Small intestine (tissue), 7 donors: ENCODE results near the gene IMPG1. TPM values are rescaled to one million over a fixed set of nuclear protein-coding genes. Genes with fewer than 3 reads are reported as not detected.
"Not testable (repeated sequence)": the region's sequence is repeated elsewhere in the genome, so short reads cannot be mapped to it uniquely, and the experiment has no call there.

Experiments used
- DNase-seq, 2 donors: peaks; one replicate each; pipeline versions ENCODE4 v3.0.0 to v3.0.0-alpha.2; 2013
- FAIRE-seq: peaks from 2 replicates; lab custom pipeline; 2012; peaks lifted over from hg19 to GRCh38; lab: Jason Lieb, UNC
- H3K27ac ChIP-seq, 3 donors: one replicate each; pipeline ENCODE4 v1.5.1; 2013; ENCODE audit warnings: low read length in 2 of 3, mild to moderate bottlenecking in 2 of 3, control low read depth in 1 of 3, inconsistent platforms in 1 of 3, low read depth in 1 of 3, moderate library complexity in 1 of 3
- H3K27me3 ChIP-seq, 3 donors: one replicate each; pipeline ENCODE4 v1.6.1; 2013; ENCODE audit warnings: low read length in 3 of 3, inconsistent platforms in 1 of 3; ENCODE audit not compliant: control insufficient read depth in 3 of 3, insufficient read depth in 3 of 3
- H3K36me3 ChIP-seq, 3 donors: one replicate each; pipeline ENCODE4 v1.6.1; 2013; ENCODE audit warnings: low read length in 3 of 3, inconsistent platforms in 1 of 3, low read depth in 1 of 3, mild to moderate bottlenecking in 1 of 3, moderate library complexity in 1 of 3; ENCODE audit not compliant: control insufficient read depth in 3 of 3, insufficient read depth in 2 of 3
- H3K4me1 ChIP-seq, 3 donors: one replicate each; pipeline ENCODE4 v1.6.1; 2013; ENCODE audit warnings: low read length in 2 of 3, inconsistent platforms in 1 of 3, low read depth in 1 of 3, mild to moderate bottlenecking in 1 of 3, moderate library complexity in 1 of 3; ENCODE audit not compliant: control insufficient read depth in 3 of 3, insufficient read depth in 2 of 3
- H3K4me3 ChIP-seq, 3 donors: one replicate each; pipeline ENCODE4 v1.5.1; 2013; ENCODE audit warnings: low read length in 3 of 3, control low read depth in 1 of 3, inconsistent platforms in 1 of 3, low read depth in 1 of 3, mild to moderate bottlenecking in 1 of 3, moderate library complexity in 1 of 3
- H3K9me3 ChIP-seq, 2 donors: one replicate each; pipeline ENCODE4 v1.6.1; 2013; ENCODE audit warnings: low read depth in 1 of 2, low read length in 1 of 2; ENCODE audit not compliant: control insufficient read depth in 2 of 2, insufficient read depth in 1 of 2
- WGBS, 3 donors: extraction: QIAGEN DNeasy Blood & Tissue Kit; methylation state at CpG; one replicate each; pipeline ENCODE4 v1.1.7; 2013; 5-methylcytosine and 5-hydroxymethylcytosine counted together
- polyA plus RNA-seq, 4 donors: library from polyadenylated mRNA; stranded (reverse) in 3 of 4; unstranded in 1 of 4; fragments of 200-250 nt in 3 of 4; fragments of 120-200 nt in 1 of 4; gene quantifications; one replicate each; pipeline versions ENCODE4 v1.2.1 to v1.2.3, GENCODE V29; 2013
- donor health status: healthy with polysubstance abuse.
- donor health status: control.
- donor health status: control.
- donor health status: Bipolar disorder and iron deficiency.
- donor health status: healthy.

Gene IMPG1
- polyA plus RNA-seq, 4 donors = 2.3 TPM; not detected in 3

- no peak overlapping the region for H3K4me3 ChIP-seq
- WGBS, 3 donors = 77 to 87% (median 86%) methylated on average over 11 of the region's 11 CpGs
- H3K27ac ChIP-seq = no peak overlapping the region
- H3K9me3 ChIP-seq = no peaks in the 10 kb centered on the region
- DNase-seq = no peak
- H3K4me1 ChIP-seq = peaks cover 0 to 6% (median 2%) of the 10 kb centered on the region in 3 donors
- FAIRE-seq = no peak
- no peaks in the 10 kb centered on the region for H3K36me3 ChIP-seq
- peaks cover 0 to 15% (median 0%) of the 10 kb centered on the region in 3 donors for H3K27me3 ChIP-seq
Observed at GRCh38 chr6:75931011-75931680, 141.3 kb downstream of the IMPG1 start.

GRCh38 chr6:75926293-75927168 is 145.9 kb downstream of the IMPG1 start:
- no peak overlapping the region for H3K4me3 ChIP-seq
- H3K27me3 ChIP-seq = no peaks in the 10 kb centered on the region
- DNase-seq (no peak), FAIRE-seq (no peak)
- H3K36me3 ChIP-seq = no peaks in the 10 kb centered on the region
- 90 to 91% (median 91%) methylated on average over 5 of the region's 5 CpGs for WGBS, 3 donors
- no peaks in the 10 kb centered on the region for H3K4me1 ChIP-seq
- no peaks in the 10 kb centered on the region for H3K9me3 ChIP-seq
- H3K27ac ChIP-seq = no peak overlapping the region

- Histone ChIP-seq H3K4me1 (no peaks in the 10 kb centered on the region), H3K27ac (no peak overlapping the region), H3K36me3 (peaks cover 5 to 9% (median 9%) of the 10 kb centered on the region in 3 donors), H3K27me3 (no peaks in the 10 kb centered on the region), H3K9me3 (no peaks in the 10 kb centered on the region), H3K4me3 (no peak overlapping the region)
- FAIRE-seq (no peak), DNase-seq (peak in 1 of 2 donors; percentile 10)
Observed at GRCh38 chr6:75922226-75922625, 150.2 kb downstream of the IMPG1 start.

GRCh38 chr6:75913040-75913439 is 159.4 kb downstream of the IMPG1 start:
- H3K36me3 ChIP-seq = peaks cover 2 to 7% (median 7%) of the 10 kb centered on the region in 3 donors
- H3K4me3 ChIP-seq = no peak overlapping the region
- DNase-seq (no peak), FAIRE-seq (no peak)
- H3K27ac ChIP-seq = no peak overlapping the region
- no peaks in the 10 kb centered on the region for H3K27me3 ChIP-seq
- no peaks in the 10 kb centered on the region for H3K4me1 ChIP-seq
- no peaks in the 10 kb centered on the region for H3K9me3 ChIP-seq

- no peak overlapping the region for H3K4me3 ChIP-seq
Observed at GRCh38 chr6:75907444-75907843, 165.0 kb downstream of the IMPG1 start.

GRCh38 chr6:75906871-75907270 is 165.6 kb downstream of the IMPG1 start:
- WGBS, 3 donors = 88 to 90% (median 89%) methylated on average over 3 of the region's 3 CpGs
- FAIRE-seq = no peak
- DNase-seq = no peak
- H3K4me3 ChIP-seq = no peak overlapping the region
- peaks cover 0 to 4% (median 3%) of the 10 kb centered on the region in 3 donors for H3K36me3 ChIP-seq
- H3K4me1 ChIP-seq = no peaks in the 10 kb centered on the region
- H3K27ac ChIP-seq = no peak overlapping the region
- H3K27me3 ChIP-seq = no peaks in the 10 kb centered on the region
- H3K9me3 ChIP-seq = no peaks in the 10 kb centered on the region

More at GRCh38 chr6:75907444-75907843, 165.0 kb downstream of the IMPG1 start:
- WGBS, 3 donors = 89 to 93% (median 93%) methylated on average over 2 of the region's 2 CpGs
- DNase-seq = no peak
- no peaks in the 10 kb centered on the region for H3K4me1 ChIP-seq
- no peak overlapping the region for H3K27ac ChIP-seq
- no peaks in the 10 kb centered on the region for H3K27me3 ChIP-seq
- H3K36me3 ChIP-seq = peaks cover 0 to 4% (median 3%) of the 10 kb centered on the region in 3 donors
- no peaks in the 10 kb centered on the region for H3K9me3 ChIP-seq
- FAIRE-seq = no peak

GRCh38 chr6:75905129-75905528 is 167.3 kb downstream of the IMPG1 start:
- 95 to 99% (median 97%) methylated on average over 12 to 14 of the region's 14 CpGs for WGBS, 3 donors

GRCh38 chr6:75900216-75900615 is 172.2 kb downstream of the IMPG1 start:
- not testable (repeated sequence) for H3K27ac ChIP-seq, H3K9me3 ChIP-seq, H3K27me3 ChIP-seq, H3K4me3 ChIP-seq, DNase-seq, H3K36me3 ChIP-seq, FAIRE-seq, H3K4me1 ChIP-seq
- WGBS, 3 donors = 91 to 100% (median 92%) methylated on average over 1 of the region's 1 CpG

More at GRCh38 chr6:75905129-75905528, 167.3 kb downstream of the IMPG1 start:
- FAIRE-seq, H3K36me3 ChIP-seq, H3K4me1 ChIP-seq, DNase-seq, H3K27ac ChIP-seq, H3K4me3 ChIP-seq, H3K9me3 ChIP-seq, H3K27me3 ChIP-seq: not testable (repeated sequence)
